Upper lobe of left lung (tissue), 4 donors: ENCODE data around the gene PPP1R3F.

ENCODE experiments used
- CTCF ChIP-seq, 6 experiments: fragments of 450-650 bp in 4 of 6; fragments of 200-600 bp in 2 of 6; sonication (generic) in 2 of 6; IDR thresholded peaks; one replicate each; pipeline ENCODE4 v1.5.1; 2016 to 2019; ENCODE audit warnings: antibody characterized with exemption in 6 of 6
- EP300 ChIP-seq, 4 donors: sonication (generic); formaldehyde crosslinking; IDR thresholded peaks; one replicate each; pipeline ENCODE4 v1.5.1; 2017; ENCODE audit warnings: antibody characterized with exemption in 4 of 4, control low read depth in 2 of 4
- POLR2A ChIP-seq, 4 donors: fragments of 450-650 bp; IDR thresholded peaks; one replicate each; pipeline ENCODE4 v1.5.1; 2016 to 2017; ENCODE audit warnings: antibody characterized with exemption in 4 of 4, mild to moderate bottlenecking in 2 of 4
- POLR2AphosphoS5 ChIP-seq, 2 donors: sonication (generic); formaldehyde crosslinking; IDR thresholded peaks; one replicate each; pipeline ENCODE4 v1.5.1; 2017; ENCODE audit warnings: antibody characterized with exemption in 2 of 2

GRCh38 chrX:49244207-49244606, 25.4 kb upstream of the PPP1R3F start:
- TF ChIP-seq POLR2A (IDR thresholded peaks at IDR 0.05) (no peak), POLR2AphosphoS5 (IDR thresholded peaks at IDR 0.05) (no peak), CTCF (IDR thresholded peaks at IDR 0.05) (no peak), EP300 (IDR thresholded peaks at IDR 0.05) (no peak)
